Transverse colon (tissue), 4 donors: Measurements from ENCODE around the gene CDC42BPG. TPM values are rescaled to one million over a fixed set of nuclear protein-coding genes. Genes with fewer than 3 reads are reported as not detected.

Experiments used
- DNase-seq: peaks from one replicate; pipeline ENCODE4 v3.0.0-alpha.2; 2019
- H3K27ac ChIP-seq, 4 donors: fragments of 200-600 bp; sonication (generic); 2 replicates each; pipeline ENCODE4 v1.5.1; 2016 to 2018; ENCODE audit warnings: inconsistent platforms in 4 of 4
- H3K27me3 ChIP-seq: fragments of 200-600 bp; sonication (generic); 2 replicates; pipeline ENCODE4 v1.5.1; 2017; ENCODE audit warnings: inconsistent platforms
- H3K36me3 ChIP-seq, 4 donors: fragments of 200-600 bp; sonication (generic); 2 replicates each; pipeline ENCODE4 v1.5.1; 2017 to 2019; ENCODE audit warnings: inconsistent platforms in 4 of 4
- H3K4me1 ChIP-seq, 4 donors: fragments of 200-600 bp; sonication (generic); 2 replicates each; pipeline ENCODE4 v1.5.1; 2017 to 2020; ENCODE audit warnings: inconsistent platforms in 4 of 4
- H3K4me3 ChIP-seq, 4 donors: fragments of 200-600 bp; sonication (generic); 1 replicate in 1 of 4; 2 replicates in 3 of 4; pipeline versions ENCODE4 v1.5.1 to v1.6.1; 2017 to 2019; ENCODE audit warnings: inconsistent platforms in 4 of 4
- H3K9me3 ChIP-seq, 2 donors: fragments of 200-600 bp; sonication (generic); 2 replicates each; pipeline ENCODE4 v1.5.1; 2017 to 2019; ENCODE audit warnings: inconsistent platforms in 2 of 2
- CTCF ChIP-seq, 5 experiments: fragments of 200-600 bp in 3 of 5; fragments of 450-650 bp in 2 of 5; sonication (generic) in 3 of 5; IDR thresholded peaks; 1 replicate in 2 of 5; 2 replicates in 3 of 5; pipeline ENCODE4 v1.5.1; 2016 to 2017; ENCODE audit warnings: antibody characterized with exemption in 5 of 5, inconsistent platforms in 3 of 5, mild to moderate bottlenecking in 2 of 5, moderate library complexity in 1 of 5
- EP300 ChIP-seq: sonication (generic); formaldehyde crosslinking; IDR thresholded peaks from one replicate; pipeline ENCODE4 v1.6.1; 2017; ENCODE audit warnings: antibody characterized with exemption, low read depth
- POLR2A ChIP-seq: fragments of 450-650 bp; IDR thresholded peaks from one replicate; pipeline ENCODE4 v1.6.1; 2016; ENCODE audit warnings: antibody characterized with exemption, mild to moderate bottlenecking, moderate library complexity
- POLR2AphosphoS5 ChIP-seq, 3 donors: sonication (generic); formaldehyde crosslinking; IDR thresholded peaks; one replicate each; pipeline ENCODE4 v1.6.1; 2016; ENCODE audit warnings: antibody characterized with exemption in 3 of 3
- whole genome bisulfite sequencing, 2 donors: methylation state at CpG; one replicate each; pipeline ENCODE4 v1.1.5; 2018; ENCODE audit warnings: low coverage in 1 of 2; 5-methylcytosine and 5-hydroxymethylcytosine counted together
- in situ Hi-C, 4 donors: fragments of 200-750 bp; cut with MboI; loops; one replicate each; pipeline versions ENCODE4 v1.15.0 to v1.15.1; 2017; ENCODE audit warnings: low sequenced_read_pairs in 3 of 4, low pct_ligation_motif_present in 1 of 4, low pct_unique_long_range_greater_than_20kb in 1 of 4
- intact Hi-C: fragments of 100-400 bp; cut with DNase I; formaldehyde crosslinking; loops from one replicate; pipeline ENCODE4 v1.15.1; 2023; ENCODE audit warnings: low total_unique reads
- total RNA-seq, 4 donors: library from RNA; depleted of rRNA; stranded (reverse); fragments of >200 nt; gene quantifications; one replicate each; pipeline ENCODE4 v1.1.0, GENCODE V29; 2016

Gene CDC42BPG
- total RNA-seq, 4 donors from 2014 or later = 32.6 to 82.3 (median 46.9) TPM

DNA sequence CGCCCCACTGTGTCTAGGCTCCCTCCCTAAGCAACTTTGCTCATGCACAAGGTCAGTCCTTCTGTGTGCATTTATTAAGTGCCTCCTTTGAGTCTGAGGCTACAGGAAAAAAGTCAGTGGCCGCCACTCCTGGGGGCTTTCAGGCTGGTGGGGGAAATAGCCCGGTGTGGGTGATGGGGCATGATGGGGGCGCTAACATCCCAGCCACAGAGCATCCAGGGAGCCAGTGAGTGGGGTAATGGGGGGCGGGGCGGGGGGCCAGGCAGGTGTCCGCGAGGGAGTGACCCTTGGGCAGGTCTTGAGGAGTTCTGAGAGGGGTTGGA is 43.9 kb upstream of the CDC42BPG start:
- in situ Hi-C loops = no loop called here
- Histone ChIP-seq H3K4me1 (peaks cover 9 to 37% (median 13%) of the 10 kb centered on the region in 4 donors), H3K27me3 (no peaks in the 10 kb centered on the region), H3K4me3 (peak overlapping the region in 1 of 4 donors; percentile 29), H3K36me3 (peaks cover 0 to 3% (median 0%) of the 10 kb centered on the region in 4 donors), H3K27ac (peak overlapping the region; percentile 88 to 96 (median 94)), H3K9me3 (no peaks in the 10 kb centered on the region)
- no peak for DNase-seq
- 52% methylated on average over 8 of the region's 8 CpGs; no CpG with 5 or more reads in 1 of the 2 donors for WGBS, 2 donors
- intact Hi-C loops = no loop called here
- TF ChIP-seq POLR2A = no peak
- TF ChIP-seq POLR2AphosphoS5 (IDR thresholded peaks at IDR 0.05) = no peak
- no peak for TF ChIP-seq EP300
- no peak for TF ChIP-seq CTCF (IDR thresholded peaks at IDR 0.05)

DNA sequence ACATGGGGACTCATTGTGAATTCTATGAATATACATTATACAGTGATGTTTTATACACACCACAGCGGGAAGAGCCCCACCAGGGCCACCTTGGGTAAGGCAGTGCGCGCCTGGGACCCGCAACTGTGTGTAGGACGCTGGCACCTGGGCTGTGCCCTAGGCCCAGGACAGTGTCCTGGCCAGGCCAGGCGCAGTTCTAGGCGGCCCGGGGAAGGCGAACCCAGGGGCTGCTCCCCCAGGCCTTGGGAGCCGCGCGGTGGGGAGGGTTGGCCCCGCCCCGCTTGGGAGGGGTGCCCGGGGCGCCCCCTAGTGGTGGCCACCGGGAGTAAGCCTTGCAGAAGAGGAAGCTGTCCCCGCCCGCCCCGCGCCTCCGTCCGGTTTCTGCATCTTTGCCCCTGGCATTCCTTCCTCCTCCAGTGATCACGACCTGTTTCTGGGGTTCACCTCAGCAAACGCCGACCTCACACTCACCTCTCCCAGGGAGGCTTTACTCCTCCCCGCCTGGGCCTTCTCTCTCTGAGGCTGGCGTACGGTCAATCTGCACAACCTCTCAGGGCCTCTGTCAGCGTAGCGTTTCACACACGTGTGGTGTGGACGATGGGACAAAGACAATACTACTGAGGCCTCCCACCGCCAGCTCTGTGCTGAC is 43.4 kb upstream of the CDC42BPG start:
- Histone ChIP-seq H3K9me3 (no peaks in the 10 kb centered on the region), H3K4me1 (peaks cover 9 to 37% (median 13%) of the 10 kb centered on the region in 4 donors), H3K27ac (peak overlapping the region; percentile 88 to 96 (median 94)), H3K27me3 (no peaks in the 10 kb centered on the region), H3K4me3 (peak overlapping the region in 1 of 4 donors; percentile 29), H3K36me3 (peaks cover 0 to 3% (median 0%) of the 10 kb centered on the region in 4 donors)
- TF ChIP-seq EP300 (no peak), POLR2AphosphoS5 (IDR thresholded peaks at IDR 0.05) (peak in 2 of 3 donors; percentile 74 to 92), POLR2A (peak; percentile 86), CTCF (IDR thresholded peaks at IDR 0.05) (peak; percentile 98 to 99 (median 99))
- 8% methylated on average over 34 of the region's 34 CpGs; no CpG with 5 or more reads in 1 of the 2 donors for WGBS, 2 donors
- intact Hi-C loops (no loop called here), in situ Hi-C loops (no loop called here)
- peak; percentile 92 for DNase-seq

- H3K4me3 ChIP-seq = peak overlapping the region in 1 of 4 donors; percentile 29
- in situ Hi-C loops = no loop called here
- peak overlapping the region; percentile 88 to 96 (median 94) for H3K27ac ChIP-seq
- WGBS, 2 donors = 43 to 80% methylated on average over 1 to 8 of the region's 8 CpGs
- no peaks in the 10 kb centered on the region for H3K9me3 ChIP-seq
- TF ChIP-seq EP300 (no peak), POLR2AphosphoS5 (IDR thresholded peaks at IDR 0.05) (peak in 1 of 3 donors; percentile 11)
- intact Hi-C loops = no loop called here
- peaks cover 0 to 3% (median 0%) of the 10 kb centered on the region in 4 donors for H3K36me3 ChIP-seq
- H3K27me3 ChIP-seq = no peaks in the 10 kb centered on the region
- no peak for DNase-seq
- peaks cover 9 to 37% (median 13%) of the 10 kb centered on the region in 4 donors for H3K4me1 ChIP-seq
Observed at GRCh38 chr11:64887234-64887756, 42.8 kb upstream of the CDC42BPG start.

DNA sequence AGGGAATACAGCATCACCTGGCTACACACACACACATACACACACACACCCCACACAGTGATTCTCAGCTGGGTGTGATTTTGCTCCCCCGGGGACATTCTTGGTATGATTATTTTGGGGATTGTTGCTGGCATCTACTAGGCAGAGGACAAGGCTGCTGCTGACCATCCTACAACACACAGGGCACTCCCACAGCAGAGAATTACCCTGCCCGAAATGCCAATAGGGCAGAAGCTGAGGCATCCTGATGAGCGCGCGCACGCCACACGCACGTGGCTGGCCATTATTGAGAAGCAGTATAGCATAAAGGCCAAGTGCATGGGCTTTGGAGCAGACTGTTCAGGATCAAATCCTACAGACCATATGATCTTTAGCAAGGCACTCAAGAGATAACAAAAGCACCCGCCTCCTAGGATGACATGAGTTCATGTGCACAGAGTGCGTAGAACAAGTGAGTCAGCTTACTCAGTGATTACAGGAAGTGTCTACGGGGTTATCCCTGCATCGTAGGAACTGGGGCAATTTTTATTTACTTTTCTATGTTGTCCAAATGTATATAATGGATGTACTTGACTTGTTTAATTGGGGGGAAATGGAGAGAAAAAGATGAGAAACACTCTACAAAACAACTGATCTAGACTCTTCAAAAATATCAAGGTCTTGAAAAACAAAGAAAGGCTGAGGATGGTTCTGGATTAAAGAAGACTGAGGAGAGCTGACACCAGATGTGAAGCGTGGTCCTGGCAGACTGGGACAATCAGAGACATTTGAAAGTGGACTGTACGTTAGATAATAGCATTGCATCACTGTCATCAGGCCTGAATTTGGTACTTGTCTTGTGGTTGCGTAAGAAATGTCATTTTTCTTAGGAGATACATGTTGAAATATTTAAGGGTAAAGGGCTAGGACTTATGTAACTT is 41.2 kb upstream of the CDC42BPG start:
- intact Hi-C loops = no loop called here
- Histone ChIP-seq H3K9me3 (no peaks in the 10 kb centered on the region), H3K27ac (peak overlapping the region; percentile 27 to 71 (median 48)), H3K27me3 (no peaks in the 10 kb centered on the region), H3K36me3 (peaks cover 0 to under 1% (median 0%) of the 10 kb centered on the region in 4 donors), H3K4me1 (peaks cover 9 to 41% (median 13%) of the 10 kb centered on the region in 4 donors), H3K4me3 (no peak overlapping the region)
- in situ Hi-C loops = no loop called here
- TF ChIP-seq POLR2AphosphoS5 (IDR thresholded peaks at IDR 0.05) = peak in 1 of 3 donors; percentile 75
- no peak for TF ChIP-seq POLR2A
- no peak for TF ChIP-seq CTCF (IDR thresholded peaks at IDR 0.05)
- TF ChIP-seq EP300 = no peak
- no peak for DNase-seq
- WGBS, 2 donors = 70 to 74% methylated on average over 13 to 15 of the region's 15 CpGs
